IMR-90 (cell line): ENCODE results near the gene FSD1L. TPM values are rescaled to one million over a fixed set of nuclear protein-coding genes. Genes with fewer than 3 reads are reported as not detected.

Experiments
- ATAC-seq: fragments of 200-7000 bp; cut with Tn5 transposase; 2 replicates; pipeline ENCODE4 v1.9.1; 2020; ENCODE audit warnings: low read depth, mild to moderate bottlenecking, moderate library complexity
- BruUV-seq: library from RNA; stranded (reverse); fragments of 400-500 nt; replicated peaks from 2 replicates; lab custom pipeline; 2021; lab: Mats Ljungman, UMichigan
- CTCF ChIA-PET: fragments of 300-600 bp; formaldehyde crosslinking; extraction: SDS; loops from one replicate; lab custom pipeline; 2021; ENCODE audit warnings: antibody characterized with exemption; lab: Yijun Ruan, JAX
- POLR2A ChIA-PET: fragments of 300-600 bp; sonication (Branson Sonifier 250); formaldehyde crosslinking; loops from one replicate; lab custom pipeline; 2022; ENCODE audit warnings: antibody characterized with exemption; ENCODE audit not compliant: unreplicated experiment; lab: Charles Lee
- DNase-seq: peaks from one replicate; pipeline ENCODE4 v3.0.0; 2013
- H2AFZ ChIP-seq: replicated peaks from 2 replicates; pipeline ENCODE3; 2013; ENCODE audit warnings: low read length, mild to moderate bottlenecking; ENCODE audit not compliant: poor library complexity
- H2AK5ac ChIP-seq: 2 replicates; pipeline ENCODE4 v1.6.1; 2013; ENCODE audit warnings: low read depth, low read length, inconsistent platforms
- H2AK9ac ChIP-seq: replicated peaks from 2 replicates; pipeline ENCODE3; 2013; ENCODE audit warnings: mild to moderate bottlenecking, low read depth, low read length, moderate library complexity; ENCODE audit not compliant: poor library complexity
- H2BK120ac ChIP-seq: 2 replicates; pipeline ENCODE4 v1.6.1; 2013; ENCODE audit warnings: low read depth, low read length, inconsistent platforms
- H2BK15ac ChIP-seq: 3 replicates; pipeline ENCODE4 v1.6.1; 2013; ENCODE audit warnings: low read depth, low read length, inconsistent platforms
- H2BK20ac ChIP-seq: 2 replicates; pipeline ENCODE4 v1.6.1; 2013; ENCODE audit warnings: low read depth, mild to moderate bottlenecking, inconsistent platforms, low read length, moderate library complexity
- H2BK5ac ChIP-seq: 2 replicates; pipeline ENCODE4 v1.6.1; 2013; ENCODE audit warnings: mild to moderate bottlenecking, low read depth, low read length, inconsistent platforms; ENCODE audit not compliant: poor library complexity, severe bottlenecking
- H3K14ac ChIP-seq: replicated peaks from 2 replicates; pipeline ENCODE4 v1.6.1; 2013; ENCODE audit warnings: low read depth, low read length, inconsistent platforms
- H3K18ac ChIP-seq: 2 replicates; pipeline ENCODE4 v1.6.1; 2013; ENCODE audit warnings: low read depth, low read length, control low read depth
- H3K23ac ChIP-seq: 2 replicates; pipeline ENCODE4 v1.6.1; 2013; ENCODE audit warnings: low read depth, low read length, inconsistent platforms
- H3K27ac ChIP-seq: 2 replicates; pipeline ENCODE4 v1.5.1; 2013; ENCODE audit warnings: mild to moderate bottlenecking, control low read depth, low read length; ENCODE audit not compliant: insufficient read depth
- H3K27me3 ChIP-seq: 2 replicates; pipeline ENCODE4 v1.6.1; 2013; ENCODE audit warnings: low read length; ENCODE audit not compliant: control insufficient read depth, insufficient read depth
- H3K36me3 ChIP-seq: 2 replicates; pipeline ENCODE4 v1.6.1; 2013; ENCODE audit warnings: low read length, mixed read lengths; ENCODE audit not compliant: control insufficient read depth, insufficient read depth
- H3K4ac ChIP-seq: 2 replicates; pipeline ENCODE4 v1.6.1; 2013; ENCODE audit warnings: low read depth, low read length, inconsistent platforms
- H3K4me1 ChIP-seq: 2 replicates; pipeline ENCODE4 v1.6.1; 2013; ENCODE audit warnings: low read length, mixed read lengths; ENCODE audit not compliant: control insufficient read depth, insufficient read depth
- H3K4me2 ChIP-seq: 2 replicates; pipeline ENCODE4 v1.6.1; 2013; ENCODE audit warnings: low read depth, mild to moderate bottlenecking, control low read depth, low read length, moderate library complexity
- H3K4me3 ChIP-seq: 2 replicates; pipeline ENCODE4 v1.5.1; 2013; ENCODE audit warnings: low read depth, mild to moderate bottlenecking, control low read depth, low read length, moderate library complexity; ENCODE audit not compliant: insufficient read depth
- H3K56ac ChIP-seq: 2 replicates; pipeline ENCODE4 v1.6.1; 2013; ENCODE audit warnings: low read length, inconsistent platforms; ENCODE audit not compliant: insufficient read depth; ENCODE audit errors: extremely low read depth
- H3K79me1 ChIP-seq, 2 experiments: 2 replicates each; pipeline ENCODE4 v1.6.1; 2013; ENCODE audit warnings: low read length in 2 of 2, inconsistent platforms in 1 of 2, low read depth in 1 of 2
- H3K9ac ChIP-seq: 2 replicates; pipeline ENCODE4 v1.6.1; 2013; ENCODE audit warnings: low read depth, low read length, control low read depth
- H3K9me1 ChIP-seq: 2 replicates; pipeline ENCODE4 v1.6.1; 2013; ENCODE audit warnings: low read length, inconsistent platforms; ENCODE audit not compliant: insufficient read depth
- H3K9me3 ChIP-seq: 2 replicates; pipeline ENCODE4 v1.6.1; 2013; ENCODE audit warnings: low read length; ENCODE audit not compliant: control insufficient read depth, insufficient read depth
- H4K20me1 ChIP-seq: 2 replicates; pipeline ENCODE4 v1.6.1; 2013; ENCODE audit warnings: low read length, inconsistent platforms; ENCODE audit not compliant: insufficient read depth
- H4K5ac ChIP-seq: 2 replicates; pipeline ENCODE4 v1.6.1; 2013; ENCODE audit warnings: mild to moderate bottlenecking, low read depth, low read length, control low read depth
- H4K8ac ChIP-seq, 2 experiments: 2 replicates each; pipeline ENCODE4 v1.6.1; 2013; ENCODE audit warnings: low read depth in 2 of 2, low read length in 2 of 2, control low read depth in 1 of 2, inconsistent platforms in 1 of 2
- H4K91ac ChIP-seq: 2 replicates; pipeline ENCODE4 v1.6.1; 2013; ENCODE audit warnings: low read depth, low read length, inconsistent platforms; ENCODE audit not compliant: insufficient read depth
- CEBPB ChIP-seq: IDR thresholded peaks from 2 replicates; pipeline ENCODE4 v1.6.1; 2012; ENCODE audit warnings: low read depth, low read length, improper control_type of control experiment
- ELK1 ChIP-seq: fragments of 150-350 bp; IDR thresholded peaks from 2 replicates; pipeline ENCODE4 v1.6.1; 2016; ENCODE audit warnings: low read depth, mild to moderate bottlenecking, low read length, moderate library complexity, borderline replicate concordance
- FOS ChIP-seq: fragments of 150-350 bp; IDR thresholded peaks from 2 replicates; pipeline ENCODE4 v1.6.1; 2016; ENCODE audit warnings: low read depth, low read length
- MAFK ChIP-seq: IDR thresholded peaks from 2 replicates; pipeline ENCODE4 v1.6.1; 2012; ENCODE audit warnings: low read depth, low read length, improper control_type of control experiment
- MAZ ChIP-seq: IDR thresholded peaks from 2 replicates; pipeline ENCODE4 v1.6.1; 2012; ENCODE audit warnings: low read depth, mild to moderate bottlenecking, low read length, improper control_type of control experiment, moderate library complexity, borderline replicate concordance
- MXI1 ChIP-seq: IDR thresholded peaks from 2 replicates; pipeline ENCODE4 v1.6.1; 2012; ENCODE audit warnings: low read depth, mild to moderate bottlenecking, low read length, moderate library complexity, borderline replicate concordance
- NFE2L2 ChIP-seq: fragments of 150-350 bp; IDR thresholded peaks from 2 replicates; pipeline ENCODE4 v1.6.1; 2016; ENCODE audit warnings: low read depth, mild to moderate bottlenecking, low read length
- RAD21 ChIP-seq: IDR thresholded peaks from 2 replicates; pipeline ENCODE4 v1.6.1; 2012; ENCODE audit warnings: low read length, improper control_type of control experiment
- RCOR1 ChIP-seq: IDR thresholded peaks from 2 replicates; pipeline ENCODE4 v1.6.1; 2012; ENCODE audit warnings: mild to moderate bottlenecking, low read length, improper control_type of control experiment; ENCODE audit not compliant: insufficient replicate concordance
- RFX5 ChIP-seq: IDR thresholded peaks from 2 replicates; pipeline ENCODE4 v1.8.0; 2012; ENCODE audit warnings: low read depth, mild to moderate bottlenecking, low read length, moderate library complexity
- SMC3 ChIP-seq: fragments of 150-350 bp; IDR thresholded peaks from 2 replicates; pipeline ENCODE4 v1.6.1; 2016; ENCODE audit warnings: low read depth, mild to moderate bottlenecking, antibody characterized with exemption, low read length, moderate library complexity
- USF2 ChIP-seq: fragments of 150-350 bp; IDR thresholded peaks from 2 replicates; pipeline ENCODE4 v1.6.1; 2017; ENCODE audit warnings: mild to moderate bottlenecking, antibody characterized with exemption, low read length, low read depth
- WGBS, 2 experiments: methylation state at CpG; one replicate each; pipeline versions ENCODE4 v1.1.5 to v1.1.7; 2013; ENCODE audit warnings: missing lambda C conversion rate in 2 of 2; ENCODE audit not compliant: insufficient read length in 1 of 2; ENCODE audit errors: extremely low coverage in 2 of 2; 5-methylcytosine and 5-hydroxymethylcytosine counted together
- dilution Hi-C: fragments of 300-500 bp; cut with HindIII; formaldehyde crosslinking; loops from one replicate; pipeline ENCODE4 v1.14.3; 2018; ENCODE audit warnings: low sequenced_read_pairs; ENCODE audit not compliant: unreplicated experiment
- in situ Hi-C: fragments of 300-500 bp; cut with MboI; formaldehyde crosslinking; loops from 3 replicates; pipeline ENCODE4 v1.14.3; 2019; ENCODE audit warnings: low sequenced_read_pairs, inconsistent platforms, mixed read lengths
- intact Hi-C: fragments of 100-400 bp; cut with micrococcal nuclease; formaldehyde crosslinking; loops from 2 replicates; pipeline ENCODE4 v1.10.0; 2022
- polyA plus RNA-seq, 3 experiments: library from polyadenylated mRNA; depleted of rRNA; stranded (reverse); fragments of >200 nt; gene quantifications; 2 replicates each; pipeline ENCODE4 v1.2.3, GENCODE V29; 2012; ENCODE audit warnings: low replicate concordance in 1 of 3
- total RNA-seq: library from RNA; depleted of rRNA; stranded (reverse); fragments of >200 nt; gene quantifications from 2 replicates; pipeline ENCODE4 v1.2.3, GENCODE V29; 2012

Gene FSD1L
- total and polyA plus RNA-seq, 2 of the 4 experiments (the other 2 are of a cell fraction): 1.4 to 2.9 TPM

- TF ChIP-seq USF2 (no peak), RAD21 (no peak), NFE2L2 (no peak), FOS (no peak), ELK1 (no peak), MAZ (no peak), RCOR1 (no peak), MAFK (no peak), RFX5 (no peak), SMC3 (no peak), MXI1 (no peak), CEBPB (no peak)
- Histone ChIP-seq H3K9me3 (no peaks in the 10 kb centered on the region), H3K18ac (no peak overlapping the region; the same call in 1 of the 2 replicates), H2AK9ac (no peak overlapping the region), H3K23ac (peak overlapping the region; percentile 64; the same call in 1 of the 2 replicates), H3K4me3 (peak overlapping the region; percentile 83), H2AFZ (no peak overlapping the region), H4K8ac (no peak overlapping the region; a peak in 1 of 4 replicates), H3K9me1 (peaks cover 6% of the 10 kb centered on the region; the same call in 1 of the 2 replicates), H3K27me3 (no peaks in the 10 kb centered on the region), H3K14ac (no peak overlapping the region), H2BK20ac (no peak overlapping the region), H3K36me3 (no peaks in the 10 kb centered on the region), H3K4me2 (peak overlapping the region; percentile 98), H3K79me1 (peaks cover 10 to 36% of the 10 kb centered on the region in 2 experiments), H3K4me1 (peaks cover 12% of the 10 kb centered on the region), H3K56ac (no peak overlapping the region), H2BK120ac (no peak overlapping the region), H2BK15ac (no peak overlapping the region), H4K91ac (no peak overlapping the region), H3K27ac (peak overlapping the region; percentile 83; the same call in 1 of the 2 replicates), H2AK5ac (no peak overlapping the region), H4K20me1 (peaks cover 16% of the 10 kb centered on the region), H3K4ac (no peak overlapping the region), H4K5ac (no peak overlapping the region), H2BK5ac (peak overlapping the region; percentile 73), H3K9ac (no peak overlapping the region; the same call in 1 of the 2 replicates)
- ChIA-PET CTCF (interaction anchor here (1.4 kb wide), 1 partner anchor 11 kb away, joined by 3 read pairs; no protein-coding TSS in a partner anchor), POLR2A (interaction anchor here (0.5 kb wide), 1 partner anchor 1893 kb away, joined by 3 read pairs; no protein-coding TSS in a partner anchor)
- in situ Hi-C loops (no loop called here), dilution Hi-C loops (no loop called here), intact Hi-C loops (no loop called here)
- no CpG with 5 or more reads among the region's 2 CpGs for WGBS, 2 experiments
- no TSS peak for BruUV-seq
- DNase-seq: peak; percentile 49
- ATAC-seq: no peak
Measured at GRCh38 chr9:105449081-105449480, 1.2 kb downstream of the FSD1L start.
